GM13976 (cell line): Measurements from ENCODE around the gene PFKL.
"Not testable (repeated sequence)": the region's sequence is repeated elsewhere in the genome, so short reads cannot be mapped to it uniquely, and the experiment has no call there.

Experiments
- DNase-seq: peaks from one replicate; pipeline ENCODE4 v3.0.0; 2012; ENCODE audit warnings: low spot score
- in situ Hi-C: fragments of 300-500 bp; cut with MboI; formaldehyde crosslinking; loops from one replicate; pipeline ENCODE4 v1.12.0; 2022; ENCODE audit warnings: low sequenced_read_pairs, mixed read lengths, inconsistent platforms; ENCODE audit not compliant: unreplicated experiment
- TF ChIP-seq, protein P1 (sequence below): IDR thresholded peaks from 2 replicates; pipeline ENCODE4 v1.5.1; 2012; ENCODE audit warnings: borderline replicate concordance, mild to moderate bottlenecking; ENCODE audit not compliant: insufficient read depth; ENCODE audit errors: extremely low read depth, missing control alignments, control extremely low read depth

Gene PFKL

GRCh38 chr21:44337449-44337848 is 37.6 kb downstream of the PFKL start:
- in situ Hi-C loops, result no loop called here
- TF ChIP-seq, protein P1, sequence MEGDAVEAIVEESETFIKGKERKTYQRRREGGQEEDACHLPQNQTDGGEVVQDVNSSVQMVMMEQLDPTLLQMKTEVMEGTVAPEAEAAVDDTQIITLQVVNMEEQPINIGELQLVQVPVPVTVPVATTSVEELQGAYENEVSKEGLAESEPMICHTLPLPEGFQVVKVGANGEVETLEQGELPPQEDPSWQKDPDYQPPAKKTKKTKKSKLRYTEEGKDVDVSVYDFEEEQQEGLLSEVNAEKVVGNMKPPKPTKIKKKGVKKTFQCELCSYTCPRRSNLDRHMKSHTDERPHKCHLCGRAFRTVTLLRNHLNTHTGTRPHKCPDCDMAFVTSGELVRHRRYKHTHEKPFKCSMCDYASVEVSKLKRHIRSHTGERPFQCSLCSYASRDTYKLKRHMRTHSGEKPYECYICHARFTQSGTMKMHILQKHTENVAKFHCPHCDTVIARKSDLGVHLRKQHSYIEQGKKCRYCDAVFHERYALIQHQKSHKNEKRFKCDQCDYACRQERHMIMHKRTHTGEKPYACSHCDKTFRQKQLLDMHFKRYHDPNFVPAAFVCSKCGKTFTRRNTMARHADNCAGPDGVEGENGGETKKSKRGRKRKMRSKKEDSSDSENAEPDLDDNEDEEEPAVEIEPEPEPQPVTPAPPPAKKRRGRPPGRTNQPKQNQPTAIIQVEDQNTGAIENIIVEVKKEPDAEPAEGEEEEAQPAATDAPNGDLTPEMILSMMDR, result no peak
- no peak for DNase-seq

- in situ Hi-C loops, result no loop called here
- TF ChIP-seq, protein P1, result no peak
- DNase-seq, result peak; percentile 71
These were observed 38.4 kb downstream of the PFKL start for GRCh38 chr21:44337941-44338895.

DNA sequence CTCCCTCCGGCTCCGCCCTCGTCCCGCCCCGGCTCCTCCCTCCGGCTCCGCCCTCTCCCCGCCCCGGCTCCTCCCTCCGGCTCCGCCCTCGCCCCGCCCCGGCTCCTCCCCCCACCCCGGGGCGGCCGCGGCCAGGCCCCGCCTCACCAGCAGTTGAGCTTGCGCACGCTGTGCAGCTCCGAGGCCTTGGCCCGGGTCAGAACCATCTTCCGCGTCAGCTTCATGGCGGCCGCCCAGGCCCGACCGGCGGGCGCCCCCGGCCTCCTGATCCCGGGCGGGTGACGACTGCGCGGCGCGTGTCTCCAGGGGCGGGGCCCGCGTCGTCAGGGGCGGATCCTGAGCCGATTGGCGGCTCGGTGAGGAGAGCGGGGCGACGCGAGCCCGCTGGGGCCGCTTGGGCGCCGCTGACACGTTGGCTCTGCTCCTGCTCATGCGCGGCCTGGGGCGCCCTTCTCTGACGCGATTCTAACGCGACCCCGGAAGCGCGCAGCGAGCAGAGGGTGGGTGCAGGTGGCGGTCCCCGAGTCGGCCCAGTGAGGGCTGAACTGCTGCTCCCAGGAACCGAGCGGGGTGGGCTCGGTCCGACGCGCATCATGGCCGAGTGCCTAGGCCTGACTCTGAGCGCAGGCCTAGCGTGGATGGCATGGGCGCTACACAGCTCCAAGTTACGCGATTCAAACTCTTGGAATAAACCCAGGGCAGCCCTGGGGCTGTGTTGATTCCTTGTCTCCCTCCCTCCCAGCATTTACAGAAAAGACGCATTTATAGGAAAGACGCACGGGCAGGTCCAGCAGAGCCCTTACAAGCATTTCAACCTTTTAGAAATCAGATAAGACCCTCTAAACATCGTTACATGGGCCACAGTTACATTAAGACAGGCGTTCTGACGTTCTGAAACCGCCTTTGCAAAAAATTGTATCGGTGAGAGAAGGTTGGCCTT is 39.4 kb downstream of the PFKL start, which contains the start of gene CFAP410:
CFAP410 (minus strand) TSS at position 420 of the 940 bp plus-strand sequence; CDS start at position 224, 196 bp downstream.
- peak; percentile 99 for DNase-seq
- in situ Hi-C loops, result no loop called here
- TF ChIP-seq, protein P1, result no peak

GRCh38 chr21:44341726-44342458 is 42.0 kb downstream of the PFKL start:
- not testable (repeated sequence) for DNase-seq
- in situ Hi-C loops, result loop anchor here (10.0 kb wide), 1 partner anchor 453 kb away; no protein-coding TSS in a partner anchor

- not testable (repeated sequence) for DNase-seq
- in situ Hi-C loops, result loop anchor here (10.0 kb wide), 1 partner anchor 452 kb away; no protein-coding TSS in a partner anchor
These were observed 43.1 kb downstream of the PFKL start for GRCh38 chr21:44342981-44343380.

GRCh38 chr21:44344541-44345183 is 44.8 kb downstream of the PFKL start:
- TF ChIP-seq, protein P1, result no peak
- DNase-seq, result no peak
- in situ Hi-C loops, result loop anchor here (10.0 kb wide), 1 partner anchor 450 kb away; no protein-coding TSS in a partner anchor
